Astrocyte of the spinal cord (primary cell): ENCODE data around the gene TSSK6.

ENCODE experiments used
- DNase-seq: peaks from one replicate; pipeline ENCODE4 v3.0.0; 2011; ENCODE audit warnings: low read depth, low spot score
- H3K4me3 ChIP-seq: 2 replicates; pipeline ENCODE4 v1.5.1; 2011; ENCODE audit warnings: low read depth, mild to moderate bottlenecking, low read length, moderate library complexity
- CTCF ChIP-seq: IDR thresholded peaks from 2 replicates; pipeline ENCODE4 v1.5.1; 2012; ENCODE audit warnings: low read depth, mild to moderate bottlenecking, low read length, inconsistent platforms
- in situ Hi-C: cut with HindIII; loops from 2 replicates; pipeline ENCODE4 v1.10.0; 2017; ENCODE audit warnings: low sequenced_read_pairs

Gene TSSK6

GRCh38 chr19:19520989-19521388 lies 5.6 kb upstream of the TSSK6 start:
- TF ChIP-seq CTCF: no peak
- no peak for DNase-seq
- H3K4me3 ChIP-seq: no peak overlapping the region
- in situ Hi-C loops: no loop called here

GRCh38 chr19:19517235-19517619 lies 1.9 kb upstream of the TSSK6 start:
- TF ChIP-seq CTCF: no peak
- H3K4me3 ChIP-seq: peak overlapping the region; percentile 93
- DNase-seq: no peak
- in situ Hi-C loops: no loop called here

- H3K4me3 ChIP-seq: peak within 1 kb of the TSS; percentile 93
- peak; percentile 95 for DNase-seq
- in situ Hi-C loops: no loop called here
- peak; percentile 25 for TF ChIP-seq CTCF
Observed at GRCh38 chr19:19515642-19516519, 533 bp upstream of the TSSK6 start, which contains the start of gene NDUFA13. Gene NDUFA13 (plus strand): TSS chr19:19516225. CDS start chr19:19516239, 14 bp downstream.

GRCh38 chr19:19514215-19514657 lies 1.1 kb downstream of the TSSK6 start:
- no peak overlapping the region for H3K4me3 ChIP-seq
- peak; percentile 50 for DNase-seq
- no peak for TF ChIP-seq CTCF
- in situ Hi-C loops: no loop called here

GRCh38 chr19:19513682-19514081 lies 1.7 kb downstream of the TSSK6 start:
- no peak for DNase-seq
- no peak overlapping the region for H3K4me3 ChIP-seq
- TF ChIP-seq CTCF: no peak
- in situ Hi-C loops: no loop called here

GRCh38 chr19:19510432-19510831 lies 4.9 kb downstream of the TSSK6 start:
- DNase-seq: no peak
- no peak overlapping the region for H3K4me3 ChIP-seq
- in situ Hi-C loops: no loop called here
- no peak for TF ChIP-seq CTCF
